HG03108 (cell line): Measurements from ENCODE around the gene LMBR1.
"Not testable (repeated sequence)": the region's sequence is repeated elsewhere in the genome, so short reads cannot be mapped to it uniquely, and the experiment has no call there.

Experiments used
- ATAC-seq: cut with Tn5 transposase; IDR thresholded peaks from one replicate; pipeline ENCODE4 v1.9.1; 2021; ENCODE audit warnings: moderate library complexity; ENCODE audit not compliant: unreplicated experiment

LMBR1 gene

DNA sequence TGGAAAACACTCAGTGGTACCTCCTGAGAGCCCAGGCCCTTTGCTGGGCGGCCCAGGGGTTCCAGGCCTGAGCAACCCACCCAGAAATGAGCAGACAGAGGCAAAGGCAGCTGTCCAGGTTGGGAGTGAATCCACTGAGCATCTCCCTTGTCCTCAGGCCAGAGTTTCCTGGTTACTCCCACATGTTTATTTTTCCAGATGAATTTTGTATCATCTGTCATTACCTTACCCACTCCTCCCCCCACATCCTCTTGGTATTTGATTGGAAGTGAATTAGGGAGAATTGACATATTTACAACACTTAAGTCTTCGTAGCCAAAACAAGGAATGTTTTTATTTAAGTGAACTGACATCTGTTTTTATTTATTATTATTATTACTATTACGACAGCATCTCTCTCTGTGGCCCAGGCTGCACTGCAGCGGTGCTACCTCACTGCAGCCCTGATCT is 13.2 kb upstream of the LMBR1 start:
- ATAC-seq, result no peak

DNA sequence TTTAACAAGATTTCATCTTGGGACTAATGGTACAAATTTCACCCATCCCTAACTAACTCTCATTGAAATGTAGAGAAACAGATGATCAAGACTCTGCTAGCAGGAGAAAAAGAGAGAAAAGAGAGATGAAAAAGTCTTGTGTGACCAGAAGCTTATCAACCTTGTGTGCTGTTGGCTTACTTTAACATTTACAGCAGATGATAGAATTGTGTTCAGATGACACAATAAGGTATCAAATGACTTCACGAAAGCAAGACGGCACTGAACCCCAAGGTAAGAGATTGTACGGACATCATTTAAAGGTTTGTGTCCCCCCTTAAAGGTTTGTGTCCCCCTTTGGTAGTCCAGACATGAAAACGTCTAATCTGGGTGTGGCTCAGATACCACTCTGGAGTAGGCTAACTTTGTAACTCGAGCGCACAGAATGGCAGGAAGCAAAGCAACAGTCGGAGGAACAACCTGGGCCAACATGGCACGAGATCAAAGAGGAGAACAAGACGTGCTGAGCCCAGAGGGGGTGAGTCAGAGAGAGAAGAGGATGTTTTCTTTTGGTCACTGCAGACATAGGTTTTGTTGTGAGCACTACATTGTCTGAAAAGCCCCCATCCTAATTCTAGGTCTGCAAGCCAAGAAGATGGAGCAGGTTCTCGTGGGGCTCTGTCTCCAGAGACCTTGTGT is 10.4 kb upstream of the LMBR1 start:
- ATAC-seq, result no peak

DNA sequence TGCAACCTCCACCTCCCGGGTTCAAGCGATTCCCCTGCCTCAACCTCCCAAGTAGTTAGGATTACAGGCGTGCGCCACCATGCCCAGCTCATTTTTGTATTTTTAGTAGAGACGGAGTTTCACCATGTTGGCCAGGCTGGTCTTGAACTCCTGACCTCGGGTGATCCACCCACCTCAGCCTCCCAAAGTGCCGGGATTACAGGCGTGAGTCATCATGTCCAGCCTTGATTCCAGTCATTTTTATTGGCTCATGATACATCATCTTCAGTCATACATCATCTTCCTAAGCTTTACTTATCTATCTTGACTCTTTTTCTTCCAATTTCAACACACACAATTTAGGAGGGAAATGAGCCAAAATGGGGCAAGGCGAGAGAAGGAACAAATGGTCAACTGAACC is 7.1 kb upstream of the LMBR1 start:
- ATAC-seq, result not testable (repeated sequence)

DNA sequence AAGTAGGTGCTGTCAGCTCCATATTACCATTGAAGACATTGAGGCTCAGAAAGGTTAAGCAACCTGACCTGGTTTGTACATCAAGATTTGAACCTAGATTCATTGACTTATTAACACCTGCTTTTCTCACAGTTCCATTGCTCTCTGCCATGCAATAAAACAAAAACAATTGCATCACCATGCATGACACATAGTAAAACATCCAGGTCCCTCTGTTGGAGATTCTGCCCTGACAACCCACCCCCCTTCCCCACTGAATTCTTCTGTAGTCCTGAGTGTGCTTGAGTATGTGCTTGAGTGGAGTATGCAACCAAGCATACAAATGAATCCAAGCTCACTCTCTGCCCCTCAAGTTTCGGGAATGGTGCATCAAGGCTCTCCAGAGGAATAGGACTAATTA is 6.0 kb upstream of the LMBR1 start:
- ATAC-seq, result no peak

DNA sequence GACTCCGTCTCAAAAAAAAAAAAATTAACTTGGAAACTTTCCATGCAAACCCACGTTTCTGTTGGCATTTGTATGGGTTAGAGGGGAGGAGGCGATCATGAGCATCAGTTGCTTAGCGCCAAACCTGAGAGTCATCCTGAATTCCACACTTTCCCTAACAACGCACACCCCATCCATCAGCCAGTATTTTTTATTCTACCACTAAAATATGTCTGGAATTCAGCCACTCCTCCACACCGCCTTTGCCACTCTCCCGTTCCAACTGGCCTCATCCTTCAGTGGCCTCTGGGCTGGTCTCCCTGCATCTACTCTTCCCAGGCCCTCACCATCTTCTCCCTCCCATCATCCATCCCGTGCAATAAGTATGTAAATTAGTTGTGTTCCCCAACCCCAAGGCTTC is 4.7 kb upstream of the LMBR1 start:
- ATAC-seq, result no peak

DNA sequence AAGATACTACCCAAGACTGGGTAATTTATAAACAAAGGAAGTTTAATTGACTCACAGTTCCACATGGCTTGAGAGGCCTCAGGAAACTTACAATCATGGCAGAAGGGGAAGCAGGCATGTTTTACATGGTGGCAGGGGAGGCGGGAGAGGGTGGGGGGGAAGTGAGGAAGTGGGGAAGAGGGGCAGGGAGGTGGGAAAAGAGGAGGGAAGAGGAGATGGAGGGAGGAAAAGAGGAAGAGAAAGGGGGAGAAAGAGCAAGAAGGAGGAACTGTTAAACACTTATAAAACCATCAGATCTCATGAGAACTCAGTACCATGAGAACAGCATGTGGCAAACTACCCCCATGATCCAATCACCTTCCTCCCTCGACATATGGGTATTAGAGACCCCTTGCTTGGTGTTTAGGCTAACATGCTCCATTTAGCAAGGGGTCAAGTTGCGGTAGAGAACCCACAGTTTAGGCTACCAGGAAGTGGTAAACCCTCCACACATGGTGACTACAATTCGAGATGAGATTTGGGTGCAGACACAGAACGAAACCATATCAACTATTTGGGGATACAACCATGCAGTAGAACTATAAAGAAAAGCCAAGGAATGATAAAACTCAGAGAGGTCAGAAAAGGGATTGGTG is 3.5 kb upstream of the LMBR1 start:
- ATAC-seq, result no peak

DNA sequence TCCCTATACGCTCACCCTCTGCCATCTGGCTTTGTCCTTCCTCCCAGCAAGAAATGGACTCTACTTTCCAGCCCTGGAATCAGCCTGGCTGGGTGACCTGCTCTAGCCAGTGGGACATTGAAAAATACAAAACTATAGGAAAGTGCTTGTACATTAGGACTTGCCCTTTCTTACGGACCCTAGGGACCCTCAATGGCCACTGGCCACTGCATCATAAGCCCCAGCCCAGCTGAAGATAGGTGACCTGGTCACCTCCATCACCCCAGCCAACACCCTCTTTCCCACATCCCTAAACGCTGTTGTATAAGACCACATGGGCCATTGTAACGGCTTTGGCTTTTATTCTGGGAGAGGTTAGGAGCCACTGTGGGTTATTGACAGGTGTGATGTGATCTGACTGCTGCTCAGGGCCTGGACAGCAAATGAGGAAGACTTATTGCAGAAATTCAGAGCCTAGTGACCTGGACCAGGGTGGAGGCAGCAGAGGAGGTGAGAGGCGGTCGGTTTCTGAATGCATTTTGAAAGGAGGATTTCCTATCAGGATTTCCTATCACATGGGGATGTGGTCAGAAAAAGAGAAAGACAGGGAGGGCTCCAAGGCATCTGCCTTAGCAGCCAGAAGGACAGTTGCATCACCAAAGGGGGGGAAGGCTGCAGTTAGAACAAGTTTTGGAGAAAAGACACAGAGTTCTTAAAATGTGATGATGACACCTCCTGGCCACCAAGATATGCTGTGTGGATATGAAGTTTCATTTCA is 2.2 kb upstream of the LMBR1 start:
- ATAC-seq, result no peak

DNA sequence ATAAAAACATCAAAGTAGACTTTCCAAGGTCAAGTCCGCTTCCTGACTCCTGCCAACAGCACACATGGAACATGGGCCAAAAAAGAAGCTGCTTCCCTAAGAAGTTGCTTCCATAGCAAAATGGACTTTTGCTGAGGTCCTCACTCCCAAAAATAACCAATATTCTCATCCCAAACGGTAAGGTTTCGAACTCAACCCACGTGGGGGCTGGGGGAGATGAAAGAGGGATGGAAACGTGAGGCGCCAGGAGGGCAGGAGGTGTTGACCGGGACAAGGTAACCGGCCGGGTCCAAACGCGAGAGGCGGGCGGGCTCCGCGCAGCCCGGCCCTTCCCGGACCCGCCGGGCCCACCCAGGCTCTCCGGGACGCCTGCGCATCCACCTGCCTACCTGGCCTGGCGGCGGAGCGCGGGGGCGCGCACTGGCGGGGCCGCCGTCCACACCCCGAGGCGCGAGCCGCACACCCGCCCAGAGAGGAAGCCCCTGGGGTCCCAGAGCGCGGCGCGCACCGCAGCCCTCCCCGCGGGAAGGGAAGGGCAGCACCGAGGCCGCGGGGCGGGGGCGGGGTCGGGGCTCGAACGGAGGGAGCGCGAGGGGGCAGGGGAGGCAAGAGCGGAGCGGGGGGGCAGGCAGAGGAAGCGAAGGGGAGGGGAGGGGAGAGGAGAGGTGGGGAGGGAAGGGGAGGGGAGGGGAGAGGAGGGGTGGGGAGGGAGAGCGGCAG is 742 bp downstream of the LMBR1 start:
- ATAC-seq, result peak; percentile 22

DNA sequence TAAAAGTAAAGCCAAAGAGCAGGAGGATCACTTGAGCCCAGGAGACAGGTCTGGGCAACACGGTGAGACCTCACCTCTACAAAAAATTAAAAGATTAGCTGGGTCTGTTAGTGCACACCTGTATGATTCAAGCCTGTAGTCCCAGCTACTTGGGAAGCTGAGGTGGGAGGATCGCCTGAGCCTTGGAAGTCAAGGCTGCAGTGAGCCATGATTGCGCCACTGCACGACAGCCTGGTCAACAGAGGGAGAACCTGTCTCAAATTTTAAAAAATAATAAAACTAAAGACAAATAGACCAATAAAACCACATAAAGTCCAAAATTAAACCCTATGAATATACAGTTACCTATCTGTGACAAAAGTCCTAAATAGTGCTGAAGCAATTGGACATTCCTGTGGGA is 3.2 kb downstream of the LMBR1 start:
- no peak for ATAC-seq

DNA sequence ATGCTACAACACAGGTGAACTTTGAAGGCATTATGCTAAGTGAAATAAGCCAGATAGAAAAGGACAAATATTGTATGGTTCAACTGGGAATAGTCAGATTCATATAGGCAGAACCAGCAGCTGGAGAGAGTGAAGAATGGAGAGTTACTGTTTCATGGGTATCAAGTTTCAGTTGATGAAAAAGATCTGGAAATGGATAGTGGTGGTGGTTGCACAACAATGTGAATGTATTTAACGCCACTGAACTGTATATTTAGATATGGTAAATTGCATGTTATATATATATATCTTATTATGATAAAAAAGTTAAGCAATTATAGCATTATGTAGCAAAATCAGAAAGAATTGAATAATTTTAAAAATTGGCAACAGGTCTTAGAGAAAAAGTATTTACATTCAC is 3.9 kb downstream of the LMBR1 start:
- no peak for ATAC-seq

DNA sequence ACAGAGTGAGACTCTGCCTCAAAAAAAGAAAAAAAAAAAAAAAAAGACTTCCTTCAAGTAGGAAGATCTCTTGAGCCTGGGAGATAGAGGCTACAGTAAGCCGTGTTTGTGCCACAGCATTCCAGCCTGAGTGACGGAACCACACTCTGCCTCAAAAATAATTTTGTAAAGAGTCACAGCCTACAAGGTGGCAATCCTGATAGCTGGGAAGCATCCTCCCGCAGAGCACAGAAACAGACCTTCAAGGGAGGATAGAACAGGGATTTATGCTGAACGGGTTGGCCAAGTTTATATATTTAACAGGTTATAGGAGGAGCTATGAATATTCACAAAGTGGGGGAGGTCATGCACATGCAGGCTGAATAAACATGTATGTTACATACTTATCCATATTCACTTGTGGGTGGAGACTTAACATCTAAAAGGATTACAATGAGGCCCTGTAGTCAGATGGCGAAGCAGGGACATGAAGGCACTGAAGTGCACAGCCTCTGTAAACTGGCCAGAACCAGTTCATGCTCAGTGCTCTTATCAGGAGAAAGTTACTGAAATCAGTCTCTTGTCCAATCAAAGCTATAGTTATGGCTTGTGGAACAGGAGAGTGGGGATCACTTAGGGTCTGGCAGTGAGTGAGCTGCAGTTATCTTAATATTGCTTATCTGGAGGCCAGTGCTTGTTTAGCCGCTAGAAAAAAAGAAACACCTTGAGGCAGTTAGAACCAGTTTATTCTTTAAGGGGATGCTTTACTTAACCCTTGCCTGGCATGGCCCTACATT is 6.8 kb downstream of the LMBR1 start:
- ATAC-seq, result no peak

DNA sequence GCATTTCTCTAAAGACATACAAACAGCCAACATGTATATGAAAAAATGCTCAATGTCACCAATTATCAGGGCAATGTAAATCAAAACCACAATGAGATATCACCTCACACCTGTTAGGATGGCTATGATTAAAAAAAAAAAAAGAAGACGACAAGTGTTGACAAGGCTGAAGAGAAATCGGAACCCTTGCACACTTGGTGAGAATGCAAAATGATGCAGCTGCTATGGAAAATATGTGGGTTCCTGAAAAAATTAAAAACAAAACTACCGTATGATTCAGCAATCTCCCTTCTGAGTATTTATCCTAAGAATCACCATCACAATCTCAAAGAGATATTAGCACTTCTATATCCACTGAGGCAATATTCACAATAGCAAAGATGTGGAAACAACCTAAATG is 11.3 kb downstream of the LMBR1 start:
- no peak for ATAC-seq

DNA sequence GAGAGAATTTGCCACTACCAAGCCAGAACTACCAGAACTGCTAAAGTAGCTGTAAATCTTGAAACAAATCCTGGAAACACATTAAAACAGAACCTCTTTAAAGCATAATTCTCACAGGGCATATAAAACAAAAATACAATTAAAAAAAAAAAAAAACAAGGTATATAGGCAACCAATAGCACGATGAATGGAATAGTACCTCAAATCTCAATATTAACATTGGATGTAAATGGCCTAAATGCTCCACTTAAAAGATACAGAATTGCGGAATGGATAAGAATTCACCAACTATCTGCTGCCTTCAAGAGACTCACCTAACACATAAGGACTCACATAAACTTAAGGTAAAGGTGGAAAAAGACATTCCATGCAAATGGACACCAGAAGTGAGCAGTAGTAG is 17.2 kb downstream of the LMBR1 start:
- no peak for ATAC-seq

DNA sequence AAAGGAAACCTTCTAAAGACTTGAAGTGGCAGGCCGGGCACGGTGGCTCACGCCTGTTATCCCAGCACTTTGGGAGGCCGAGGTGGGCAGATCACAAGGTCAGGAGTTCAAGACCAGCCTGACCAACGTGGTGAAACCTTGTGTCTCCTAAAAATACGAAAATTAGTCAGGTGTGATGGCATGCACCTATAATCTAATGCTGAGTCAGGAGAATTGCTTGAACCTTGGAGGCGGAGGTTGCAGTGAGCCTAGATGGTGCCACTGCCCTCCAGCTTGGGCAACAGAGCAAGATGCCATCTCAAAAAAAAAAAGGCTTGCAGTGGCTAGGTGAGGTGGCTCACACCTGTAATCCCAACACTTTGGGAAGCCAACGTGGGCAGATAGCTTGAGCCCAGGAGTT is 24.6 kb downstream of the LMBR1 start:
- not testable (repeated sequence) for ATAC-seq

DNA sequence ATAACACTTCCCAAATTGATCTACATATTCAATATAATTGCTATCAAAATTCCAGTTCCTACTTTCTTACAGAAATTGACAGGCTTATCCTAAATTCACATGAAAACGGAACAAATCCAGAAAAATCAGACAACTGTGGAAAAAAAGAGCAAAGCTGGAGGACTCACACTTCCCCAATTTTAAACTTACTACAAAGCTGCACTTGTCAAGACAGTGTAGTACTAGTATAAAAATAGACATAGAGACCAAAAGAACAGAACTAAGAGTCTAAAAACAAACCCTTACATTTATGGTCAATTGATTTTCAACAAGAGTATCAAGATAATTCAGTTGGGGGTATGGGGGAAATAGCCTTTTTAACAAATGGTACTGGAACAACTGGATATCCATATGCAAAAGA is 27.5 kb downstream of the LMBR1 start:
- ATAC-seq, result no peak

DNA sequence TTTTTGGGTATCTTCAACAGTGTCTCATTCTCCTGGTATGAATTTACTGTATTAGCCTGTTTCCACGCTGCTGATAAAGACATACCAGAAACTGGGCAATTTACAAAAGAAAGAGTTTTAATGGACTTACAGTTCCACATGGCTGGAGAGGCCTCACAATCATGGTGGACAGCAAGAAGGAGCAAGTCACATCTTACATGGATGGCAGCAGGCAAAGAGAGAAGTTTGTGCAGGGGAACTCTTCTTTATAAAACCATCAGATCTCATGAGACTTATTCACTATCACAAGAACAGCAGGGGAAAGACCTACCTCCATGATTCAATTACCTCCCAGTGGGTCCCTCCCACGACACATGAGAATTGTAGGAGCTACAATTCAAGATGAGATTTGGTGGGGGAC is 31.0 kb downstream of the LMBR1 start:
- not testable (repeated sequence) for ATAC-seq

DNA sequence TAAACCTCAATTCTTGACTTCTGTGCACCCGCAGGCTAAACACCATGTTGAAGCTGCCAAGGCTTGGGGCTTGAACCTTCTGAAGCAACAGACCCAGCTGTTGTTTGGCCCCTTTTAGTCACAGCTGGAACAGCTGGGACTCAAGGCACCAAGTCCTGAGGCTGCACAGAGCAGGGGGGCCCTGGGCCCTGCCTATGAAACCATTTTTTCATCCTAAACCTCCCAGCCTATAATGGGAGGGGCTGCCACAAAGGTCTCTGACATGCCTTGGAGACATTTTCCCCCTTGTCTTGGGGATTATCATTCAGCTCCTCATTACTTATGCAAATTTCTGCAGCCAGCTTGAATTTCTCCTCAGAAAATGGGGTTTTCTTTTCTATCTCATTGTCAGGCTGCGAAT is 31.8 kb downstream of the LMBR1 start:
- ATAC-seq, result no peak

DNA sequence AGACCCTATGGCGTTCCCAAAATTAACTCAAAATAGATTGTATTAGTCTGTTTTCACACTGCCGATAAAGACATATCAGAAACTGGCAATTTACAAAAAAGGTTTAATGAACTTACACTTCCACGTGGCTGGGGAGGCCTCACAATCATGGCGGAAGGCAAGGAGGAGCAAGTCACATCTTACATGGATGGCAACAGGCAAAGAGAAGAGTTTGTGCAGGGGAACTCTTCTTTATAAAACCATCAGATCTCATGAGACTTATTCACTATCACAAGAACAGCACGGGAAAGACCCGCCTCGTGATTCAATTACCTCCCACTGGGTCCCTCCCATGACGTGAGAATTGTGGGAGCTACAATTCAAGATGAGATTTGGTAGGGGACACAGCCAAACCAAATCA is 32.9 kb downstream of the LMBR1 start:
- not testable (repeated sequence) for ATAC-seq

DNA sequence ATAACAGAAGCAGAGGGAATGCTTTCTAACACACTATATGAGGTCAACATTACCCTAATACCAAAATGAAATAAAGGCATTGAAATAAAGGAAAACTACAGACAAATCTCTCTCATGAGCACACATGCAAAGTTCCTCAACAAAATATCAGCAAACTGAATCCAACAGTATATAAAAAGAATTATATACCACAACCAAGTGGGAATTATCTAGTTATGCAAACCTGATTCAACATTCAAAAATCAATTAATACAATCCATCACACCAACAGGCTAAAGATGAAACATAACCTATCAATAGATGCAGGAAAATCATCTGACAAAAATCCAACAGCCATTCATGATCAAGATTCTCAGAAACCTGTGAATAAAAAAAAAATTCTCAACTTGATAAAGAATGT is 34.5 kb downstream of the LMBR1 start:
- no peak for ATAC-seq

DNA sequence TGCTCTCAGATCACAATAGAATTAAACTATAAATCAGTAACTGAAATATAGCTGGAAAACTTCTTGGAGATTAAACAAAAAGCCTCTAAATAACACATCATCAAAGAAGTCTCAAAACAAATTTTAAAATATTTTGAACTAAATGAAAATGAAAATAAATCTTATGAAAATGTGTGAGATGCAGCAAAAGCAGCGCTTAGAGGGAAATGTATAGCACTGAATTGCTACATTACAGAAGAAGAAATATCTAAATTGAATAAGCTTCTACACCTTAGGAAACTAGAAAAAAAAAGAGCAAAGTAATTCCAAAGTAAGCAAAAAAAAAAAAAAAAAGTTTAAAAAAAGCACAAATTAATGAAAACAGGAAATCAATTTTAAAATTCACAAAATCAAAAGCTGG is 35.2 kb downstream of the LMBR1 start:
- no peak for ATAC-seq

DNA sequence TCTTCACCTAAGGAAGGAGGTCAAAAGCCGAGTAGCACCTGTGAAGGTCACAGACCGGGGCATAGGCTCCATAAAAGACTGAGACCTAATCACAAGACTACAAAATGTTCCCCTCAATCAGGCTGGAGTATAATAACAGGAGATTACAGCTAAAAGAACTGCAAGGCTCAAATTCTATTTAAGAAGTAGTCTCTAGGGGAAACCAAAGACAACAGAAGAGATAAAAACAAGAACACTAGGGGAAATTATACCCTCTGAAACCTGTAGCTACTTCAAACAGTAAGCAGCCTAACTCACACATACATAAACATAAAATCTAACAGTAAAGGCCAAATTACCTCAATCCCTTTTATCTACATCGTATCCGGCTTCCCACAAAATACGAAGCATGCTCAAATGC is 38.3 kb downstream of the LMBR1 start:
- ATAC-seq, result no peak
